SW480 (cell line): Measurements from ENCODE around the gene CDYL.
"Not testable (repeated sequence)": the region's sequence is repeated elsewhere in the genome, so short reads cannot be mapped to it uniquely, and the experiment has no call there.

Experiments used
- DNase-seq: peaks from one replicate; pipeline ENCODE4 v3.0.0-alpha.2; 2016; ENCODE audit warnings: low spot score

CDYL gene

GRCh38 chr6:5003604-5004372, 227.6 kb downstream of the CDYL start, which contains the start of gene RPP40:
TSS of gene RPP40 (minus strand) at chr6:5004037. CDS start at chr6:5004002, 35 bp downstream.
- peak; percentile 92 for DNase-seq

GRCh38 chr6:5004373-5005037, 228.3 kb downstream of the CDYL start:
- DNase-seq: no peak

GRCh38 chr6:5005038-5005433, 228.8 kb downstream of the CDYL start:
- DNase-seq: not testable (repeated sequence)
